GM18511 (cell line): ENCODE measurements around the gene PRSS12.
A peak's percentile ranks its signal among the peaks of the same experiment; 100 is the strongest.
"Not testable (repeated sequence)": the region's sequence is repeated elsewhere in the genome, so short reads cannot be mapped to it uniquely, and the experiment has no call there.

Experiments
- ATAC-seq: cut with Tn5 transposase; IDR thresholded peaks from one replicate; pipeline ENCODE4 v1.9.1; 2021; ENCODE audit warnings: mild to moderate bottlenecking, moderate library complexity; ENCODE audit not compliant: unreplicated experiment

PRSS12 gene

GRCh38 chr4:118325431-118325830 is 27.4 kb downstream of the PRSS12 start:
- no peak for ATAC-seq

GRCh38 chr4:118322831-118323502 is 29.8 kb downstream of the PRSS12 start:
- no peak for ATAC-seq

- no peak for ATAC-seq
These were observed 33.9 kb downstream of the PRSS12 start for GRCh38 chr4:118318931-118319330.

GRCh38 chr4:118317691-118318090 is 35.1 kb downstream of the PRSS12 start:
- ATAC-seq = no peak

GRCh38 chr4:118314221-118314620 is 38.6 kb downstream of the PRSS12 start:
- no peak for ATAC-seq

- no peak for ATAC-seq
These were observed 39.7 kb downstream of the PRSS12 start for GRCh38 chr4:118313098-118313497.

GRCh38 chr4:118308306-118309030 is 44.3 kb downstream of the PRSS12 start:
- no peak for ATAC-seq

- no peak for ATAC-seq
These were observed 45.2 kb downstream of the PRSS12 start for GRCh38 chr4:118307643-118308042.

- not testable (repeated sequence) for ATAC-seq
These were observed 53.2 kb downstream of the PRSS12 start for GRCh38 chr4:118299619-118300018.

GRCh38 chr4:118296729-118297128 is 56.1 kb downstream of the PRSS12 start:
- ATAC-seq = no peak

- ATAC-seq = no peak
These were observed 61.9 kb downstream of the PRSS12 start for GRCh38 chr4:118290951-118291350.

GRCh38 chr4:118289794-118290193 is 63.0 kb downstream of the PRSS12 start:
- no peak for ATAC-seq

GRCh38 chr4:118287711-118288451 is 64.9 kb downstream of the PRSS12 start:
- no peak for ATAC-seq

- no peak for ATAC-seq
These were observed 66.1 kb downstream of the PRSS12 start for GRCh38 chr4:118286685-118287084.

GRCh38 chr4:118285931-118286330 is 66.9 kb downstream of the PRSS12 start:
- no peak for ATAC-seq

- peak; percentile 60 for ATAC-seq
These were observed 68.6 kb downstream of the PRSS12 start for GRCh38 chr4:118284169-118284568.

- no peak for ATAC-seq
These were observed 70.1 kb downstream of the PRSS12 start for GRCh38 chr4:118282692-118283091.

- ATAC-seq = no peak
These were observed 71.0 kb downstream of the PRSS12 start for GRCh38 chr4:118281611-118282442.

GRCh38 chr4:118280501-118281218 is 72.1 kb downstream of the PRSS12 start:
- no peak for ATAC-seq

GRCh38 chr4:118279920-118280432 is 72.8 kb downstream of the PRSS12 start:
- no peak for ATAC-seq
